ENCODE data around the gene OR4F17.
"Not testable (repeated sequence)": the region's sequence is repeated elsewhere in the genome, so short reads cannot be mapped to it uniquely, and the experiment has no call there.

The OR4F17 gene, protein sequence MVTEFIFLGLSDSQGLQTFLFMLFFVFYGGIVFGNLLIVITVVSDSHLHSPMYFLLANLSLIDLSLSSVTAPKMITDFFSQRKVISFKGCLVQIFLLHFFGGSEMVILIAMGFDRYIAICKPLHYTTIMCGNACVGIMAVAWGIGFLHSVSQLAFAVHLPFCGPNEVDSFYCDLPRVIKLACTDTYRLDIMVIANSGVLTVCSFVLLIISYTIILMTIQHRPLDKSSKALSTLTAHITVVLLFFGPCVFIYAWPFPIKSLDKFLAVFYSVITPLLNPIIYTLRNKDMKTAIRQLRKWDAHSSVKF

DNA sequence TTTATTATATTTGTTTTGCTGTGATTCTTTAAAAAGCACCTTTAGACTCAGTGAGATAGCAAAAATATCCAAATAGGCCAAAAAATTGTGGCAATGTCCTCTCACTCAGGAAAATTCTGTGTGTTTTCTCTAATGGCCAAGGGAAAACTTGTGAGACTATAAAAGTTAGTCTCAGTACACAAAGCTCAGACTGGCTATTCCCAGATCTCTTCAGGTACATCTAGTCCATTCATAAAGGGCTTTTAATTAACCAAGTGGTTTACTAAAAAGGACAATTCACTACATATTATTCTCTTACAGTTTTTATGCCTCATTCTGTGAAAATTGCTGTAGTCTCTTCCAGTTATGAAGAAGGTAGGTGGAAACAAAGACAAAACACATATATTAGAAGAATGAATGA, at the start of gene OR4F17:
OR4F17 (plus strand) TSS at position 301 of the 400 bp plus-strand sequence. CDS start 3,575 bp downstream, outside the sequence.
- DNase-seq (ENCODE audit: low spot score); in situ Hi-C loops (cut with MboI; ENCODE audit: low sequenced_read_pairs, unreplicated experiment): not testable (repeated sequence)

DNA sequence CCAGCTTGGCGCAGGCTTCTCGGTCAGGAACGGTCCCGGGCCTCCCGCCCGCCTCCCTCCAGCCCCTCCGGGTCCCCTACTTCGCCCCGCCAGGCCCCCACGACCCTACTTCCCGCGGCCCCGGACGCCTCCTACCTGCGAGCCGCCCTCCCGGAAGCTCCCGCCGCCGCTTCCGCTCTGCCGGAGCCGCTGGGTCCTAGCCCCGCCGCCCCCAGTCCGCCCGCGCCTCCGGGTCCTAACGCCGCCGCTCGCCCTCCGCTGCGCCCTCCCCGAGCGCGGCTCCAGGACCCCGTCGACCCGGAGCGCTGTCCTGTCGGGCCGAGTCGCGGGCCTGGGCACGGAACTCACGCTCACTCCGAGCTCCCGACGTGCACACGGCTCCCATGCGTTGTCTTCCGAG, 36.1 kb upstream of the OR4F17 start:
- DNase-seq (ENCODE audit: low spot score); in situ Hi-C loops (cut with MboI; ENCODE audit: low sequenced_read_pairs, unreplicated experiment): not testable (repeated sequence)

DNA sequence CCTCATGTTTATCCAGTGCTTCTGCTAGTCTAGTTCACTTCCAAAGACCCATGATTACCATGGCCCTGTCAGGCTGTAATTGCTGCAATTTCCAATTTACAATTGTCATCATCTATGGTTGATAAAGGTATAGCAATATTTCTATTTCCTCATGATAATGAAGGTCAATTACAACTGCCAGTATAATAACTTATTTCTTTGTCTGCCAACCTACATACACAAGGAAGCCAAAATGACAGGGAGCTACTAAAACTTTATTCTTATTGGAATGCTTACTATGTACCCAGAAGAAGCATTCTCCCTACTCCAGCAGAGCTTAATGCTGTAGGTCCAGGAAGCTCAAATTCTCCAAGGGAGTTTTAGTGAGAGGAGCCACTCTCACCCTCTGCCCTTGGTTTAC, 24.0 kb upstream of the OR4F17 start:
- DNase-seq (ENCODE audit: low spot score); in situ Hi-C loops (cut with MboI; ENCODE audit: low sequenced_read_pairs, unreplicated experiment): not testable (repeated sequence)

DNA sequence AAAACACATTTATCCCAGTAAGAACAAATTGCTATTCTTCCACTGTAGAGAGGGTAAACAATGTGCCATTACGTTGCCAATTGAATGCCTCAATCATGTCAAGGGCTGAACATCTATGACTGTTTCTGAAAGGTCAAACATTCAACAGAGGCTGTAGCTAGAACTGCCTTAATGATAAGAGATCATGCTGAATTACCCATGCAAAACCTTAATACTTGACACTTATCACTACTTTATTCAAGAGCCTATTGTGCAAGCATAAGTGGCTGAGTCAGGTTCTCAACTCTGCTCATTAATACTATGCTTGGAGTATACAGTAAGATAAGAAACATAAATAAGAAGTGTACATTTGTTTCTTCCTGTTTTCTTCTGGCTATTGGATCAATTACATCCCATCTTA, 23.3 kb upstream of the OR4F17 start:
- in situ Hi-C loops (cut with MboI; ENCODE audit: low sequenced_read_pairs, unreplicated experiment); DNase-seq (ENCODE audit: low spot score): not testable (repeated sequence)

DNA sequence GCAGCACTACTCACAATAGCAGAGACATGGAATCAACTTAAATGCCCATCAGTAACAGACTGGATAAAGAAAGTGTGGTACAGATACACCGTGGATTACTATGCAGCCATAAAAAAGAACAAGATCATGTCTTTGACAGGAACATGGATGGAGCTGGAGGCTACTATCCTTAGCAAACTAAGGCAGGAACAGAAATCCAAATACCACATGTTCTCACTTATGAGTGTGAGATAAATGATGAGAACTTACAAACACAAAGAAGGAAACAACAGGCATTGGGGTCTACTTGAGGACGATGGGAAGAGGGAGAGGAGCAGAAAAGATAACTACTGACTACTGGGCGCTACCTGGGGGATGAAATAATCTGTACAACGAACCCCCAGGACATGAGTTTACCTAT, 16.2 kb upstream of the OR4F17 start:
- in situ Hi-C loops (cut with MboI; ENCODE audit: low sequenced_read_pairs, unreplicated experiment); DNase-seq (ENCODE audit: low spot score): not testable (repeated sequence)

DNA sequence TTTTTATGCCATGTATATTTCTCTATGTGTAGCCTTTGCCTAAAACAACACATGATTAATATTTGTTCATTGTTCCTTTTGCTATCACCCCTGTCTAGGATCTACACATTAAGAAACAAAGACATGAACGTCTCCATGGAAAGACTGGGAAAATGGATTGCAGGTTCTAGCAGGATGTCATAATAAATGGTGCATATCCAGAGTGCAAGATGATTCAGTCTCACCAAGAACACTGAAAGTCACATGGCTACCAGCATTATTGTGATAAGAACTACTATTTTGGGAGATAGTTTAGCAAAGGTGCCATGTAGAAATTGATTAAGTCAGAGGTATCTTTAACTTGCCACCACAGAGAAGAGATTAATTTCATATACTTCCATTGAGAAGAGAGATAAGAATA, 12.1 kb upstream of the OR4F17 start:
- DNase-seq (ENCODE audit: low spot score); in situ Hi-C loops (cut with MboI; ENCODE audit: low sequenced_read_pairs, unreplicated experiment): not testable (repeated sequence)

DNA sequence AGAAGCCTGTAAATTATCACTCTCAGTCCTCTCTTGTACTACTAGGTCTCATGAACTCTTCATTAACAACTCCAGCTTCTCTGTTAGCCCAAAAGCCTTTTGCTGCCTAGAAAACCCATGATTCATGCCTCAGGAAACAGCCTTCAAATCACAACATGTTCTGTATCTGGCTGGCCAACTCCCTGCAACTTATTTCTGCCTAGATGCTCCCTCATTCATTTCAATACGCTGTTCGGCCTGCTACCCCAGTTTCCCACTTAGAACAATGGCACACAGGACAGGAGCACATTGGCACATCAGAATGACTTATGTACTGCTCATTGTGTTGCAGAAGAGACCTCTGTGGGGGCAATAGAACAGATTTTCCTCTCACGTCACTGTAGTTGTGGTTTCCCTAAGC, 9.3 kb upstream of the OR4F17 start:
- in situ Hi-C loops (cut with MboI; ENCODE audit: low sequenced_read_pairs, unreplicated experiment); DNase-seq (ENCODE audit: low spot score): not testable (repeated sequence)

DNA sequence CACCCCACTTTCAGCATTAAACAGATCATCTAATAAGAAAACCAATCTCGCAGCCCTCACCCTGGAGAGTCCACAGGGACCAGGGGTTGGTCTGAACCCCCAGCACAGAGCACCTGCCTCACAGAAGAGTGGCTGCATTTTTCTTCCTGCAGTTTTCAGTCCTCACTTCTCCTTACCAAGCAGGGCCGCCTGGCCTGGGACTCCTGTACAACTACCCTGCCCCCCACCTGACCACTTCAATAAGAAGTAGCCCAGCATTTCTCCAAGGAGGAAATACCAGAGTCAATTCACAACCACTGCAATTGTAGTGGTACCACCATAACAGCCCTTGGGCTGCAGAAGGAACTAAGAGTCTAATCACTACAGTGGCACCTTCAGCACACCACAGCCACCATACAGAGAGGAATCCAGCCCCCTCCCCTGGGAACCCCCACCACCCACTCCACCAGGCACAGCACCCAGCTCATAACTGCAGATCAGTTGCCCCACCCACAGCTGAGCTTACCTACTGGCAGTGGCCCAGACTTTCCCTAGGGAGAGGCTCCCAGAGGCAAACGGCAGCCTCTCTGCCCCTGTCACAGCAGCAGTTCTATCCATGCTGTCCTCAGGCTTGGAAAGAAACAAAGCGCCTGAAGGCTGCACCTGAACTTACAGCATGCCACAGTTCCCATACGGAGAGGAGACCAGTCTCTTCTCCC, 13.7 kb downstream of the OR4F17 start:
- DNase-seq (ENCODE audit: low spot score); in situ Hi-C loops (cut with MboI; ENCODE audit: low sequenced_read_pairs, unreplicated experiment): not testable (repeated sequence)

All from GM13976 (cell line).